Measurements from ENCODE around the gene FLOT2.
"Not testable (repeated sequence)": the region's sequence is repeated elsewhere in the genome, so short reads cannot be mapped to it uniquely, and the experiment has no call there.

FLOT2 gene

GRCh38 chr17:28881533-28882056 lies 15.9 kb downstream of the FLOT2 start:
- H3K36me3 ChIP-seq (ENCODE audit: control insufficient read depth, insufficient read depth, low read length) = peaks cover 71% of the 10 kb centered on the region
- no peak overlapping the region for H3K27ac ChIP-seq (ENCODE audit: low read depth, low read length, severe bottlenecking)
- no peaks in the 10 kb centered on the region for H3K9me3 ChIP-seq (ENCODE audit: control insufficient read depth, low read length)
- 92 to 95% methylated on average over 11 to 14 of the region's 17 CpGs for WGBS, 2 experiments (ENCODE audit: insufficient coverage in 2 of 2)
- H3K4me1 ChIP-seq (ENCODE audit: control insufficient read depth, insufficient read depth, low read length, poor library complexity, severe bottlenecking) = no peaks in the 10 kb centered on the region
- H3K4me3 ChIP-seq (ENCODE audit: extremely low read depth, insufficient read depth, low read length, poor library complexity, severe bottlenecking) = no peak overlapping the region

- 94 to 98% methylated on average over 8 of the region's 10 CpGs for WGBS, 2 experiments (ENCODE audit: insufficient coverage in 2 of 2)
- H3K4me3 ChIP-seq (ENCODE audit: extremely low read depth, insufficient read depth, low read length, poor library complexity, severe bottlenecking) = no peak overlapping the region
- H3K9me3 ChIP-seq (ENCODE audit: control insufficient read depth, low read length) = no peaks in the 10 kb centered on the region
- no peaks in the 10 kb centered on the region for H3K4me1 ChIP-seq (ENCODE audit: control insufficient read depth, insufficient read depth, low read length, poor library complexity, severe bottlenecking)
- H3K27ac ChIP-seq (ENCODE audit: low read depth, low read length, severe bottlenecking) = no peak overlapping the region
- peaks cover 64% of the 10 kb centered on the region for H3K36me3 ChIP-seq (ENCODE audit: control insufficient read depth, insufficient read depth, low read length)
Observed at GRCh38 chr17:28880572-28880945, 17.0 kb downstream of the FLOT2 start.

GRCh38 chr17:28879886-28880571 lies 17.5 kb downstream of the FLOT2 start:
- Histone ChIP-seq H3K27ac (ENCODE audit: low read depth, low read length, severe bottlenecking) (no peak overlapping the region), H3K36me3 (ENCODE audit: control insufficient read depth, insufficient read depth, low read length) (peaks cover 59% of the 10 kb centered on the region), H3K9me3 (ENCODE audit: control insufficient read depth, low read length) (no peaks in the 10 kb centered on the region), H3K4me1 (ENCODE audit: control insufficient read depth, insufficient read depth, low read length, poor library complexity, severe bottlenecking) (no peaks in the 10 kb centered on the region), H3K4me3 (ENCODE audit: extremely low read depth, insufficient read depth, low read length, poor library complexity, severe bottlenecking) (no peak overlapping the region)
- 75 to 85% methylated on average over 8 to 9 of the region's 9 CpGs for WGBS, 2 experiments (ENCODE audit: insufficient coverage in 2 of 2)

- H3K27ac ChIP-seq (ENCODE audit: low read depth, low read length, severe bottlenecking) = no peak overlapping the region
- WGBS, 2 experiments (ENCODE audit: insufficient coverage in 2 of 2) = 69 to 80% methylated on average over 2 to 3 of the region's 4 CpGs
- H3K4me3 ChIP-seq (ENCODE audit: extremely low read depth, insufficient read depth, low read length, poor library complexity, severe bottlenecking) = no peak overlapping the region
- H3K36me3 ChIP-seq (ENCODE audit: control insufficient read depth, insufficient read depth, low read length) = peaks cover 49% of the 10 kb centered on the region
- H3K9me3 ChIP-seq (ENCODE audit: control insufficient read depth, low read length) = no peaks in the 10 kb centered on the region
- no peaks in the 10 kb centered on the region for H3K4me1 ChIP-seq (ENCODE audit: control insufficient read depth, insufficient read depth, low read length, poor library complexity, severe bottlenecking)
Observed at GRCh38 chr17:28878981-28879380, 18.6 kb downstream of the FLOT2 start.

- Histone ChIP-seq H3K27ac (ENCODE audit: low read depth, low read length, severe bottlenecking) (no peak overlapping the region), H3K4me3 (ENCODE audit: extremely low read depth, insufficient read depth, low read length, poor library complexity, severe bottlenecking) (no peak overlapping the region), H3K9me3 (ENCODE audit: control insufficient read depth, low read length) (no peaks in the 10 kb centered on the region), H3K4me1 (ENCODE audit: control insufficient read depth, insufficient read depth, low read length, poor library complexity, severe bottlenecking) (no peaks in the 10 kb centered on the region), H3K36me3 (ENCODE audit: control insufficient read depth, insufficient read depth, low read length) (peaks cover 43% of the 10 kb centered on the region)
- WGBS, 2 experiments (ENCODE audit: insufficient coverage in 2 of 2) = 100% methylated on average over 1 of the region's 2 CpGs; no CpG with 5 or more reads in 1 of the 2 experiments
Observed at GRCh38 chr17:28878158-28878910, 19.2 kb downstream of the FLOT2 start.

- H3K27ac ChIP-seq (ENCODE audit: low read depth, low read length, severe bottlenecking); H3K4me3 ChIP-seq (ENCODE audit: extremely low read depth, insufficient read depth, low read length, poor library complexity, severe bottlenecking); H3K4me1 ChIP-seq (ENCODE audit: control insufficient read depth, insufficient read depth, low read length, poor library complexity, severe bottlenecking); H3K9me3 ChIP-seq (ENCODE audit: control insufficient read depth, low read length): not testable (repeated sequence)
- peaks cover 39% of the 10 kb centered on the region for H3K36me3 ChIP-seq (ENCODE audit: control insufficient read depth, insufficient read depth, low read length)
- WGBS, 2 experiments (ENCODE audit: insufficient coverage in 2 of 2) = 96% methylated on average over 6 of the region's 6 CpGs
Observed at GRCh38 chr17:28877150-28877711, 20.3 kb downstream of the FLOT2 start.

GRCh38 chr17:28875848-28876550 lies 21.5 kb downstream of the FLOT2 start:
- H3K4me1 ChIP-seq (ENCODE audit: control insufficient read depth, insufficient read depth, low read length, poor library complexity, severe bottlenecking) = no peaks in the 10 kb centered on the region
- no peaks in the 10 kb centered on the region for H3K9me3 ChIP-seq (ENCODE audit: control insufficient read depth, low read length)
- WGBS, 2 experiments (ENCODE audit: insufficient coverage in 2 of 2) = 83% methylated on average over 1 of the region's 1 CpG; no CpG with 5 or more reads in 1 of the 2 experiments
- H3K27ac ChIP-seq (ENCODE audit: low read depth, low read length, severe bottlenecking) = no peak overlapping the region
- peaks cover 26% of the 10 kb centered on the region for H3K36me3 ChIP-seq (ENCODE audit: control insufficient read depth, insufficient read depth, low read length)
- H3K4me3 ChIP-seq (ENCODE audit: extremely low read depth, insufficient read depth, low read length, poor library complexity, severe bottlenecking) = no peak overlapping the region

GRCh38 chr17:28874750-28875149 lies 22.8 kb downstream of the FLOT2 start:
- H3K36me3 ChIP-seq (ENCODE audit: control insufficient read depth, insufficient read depth, low read length) = peaks cover 14% of the 10 kb centered on the region
- WGBS, 2 experiments (ENCODE audit: insufficient coverage in 2 of 2) = no CpG with 5 or more reads among the region's 3 CpGs
- no peaks in the 10 kb centered on the region for H3K9me3 ChIP-seq (ENCODE audit: control insufficient read depth, low read length)
- H3K4me3 ChIP-seq (ENCODE audit: extremely low read depth, insufficient read depth, low read length, poor library complexity, severe bottlenecking) = no peak overlapping the region
- no peaks in the 10 kb centered on the region for H3K4me1 ChIP-seq (ENCODE audit: control insufficient read depth, insufficient read depth, low read length, poor library complexity, severe bottlenecking)
- H3K27ac ChIP-seq (ENCODE audit: low read depth, low read length, severe bottlenecking) = no peak overlapping the region

- Histone ChIP-seq H3K4me1 (ENCODE audit: control insufficient read depth, insufficient read depth, low read length, poor library complexity, severe bottlenecking) (no peaks in the 10 kb centered on the region), H3K4me3 (ENCODE audit: extremely low read depth, insufficient read depth, low read length, poor library complexity, severe bottlenecking) (no peak overlapping the region), H3K9me3 (ENCODE audit: control insufficient read depth, low read length) (no peaks in the 10 kb centered on the region), H3K27ac (ENCODE audit: low read depth, low read length, severe bottlenecking) (no peak overlapping the region), H3K36me3 (ENCODE audit: control insufficient read depth, insufficient read depth, low read length) (peaks cover 5% of the 10 kb centered on the region)
- WGBS, 2 experiments (ENCODE audit: insufficient coverage in 2 of 2) = 83 to 88% methylated on average over 2 to 5 of the region's 7 CpGs
Observed at GRCh38 chr17:28873839-28874238, 23.7 kb downstream of the FLOT2 start.

- no peak overlapping the region for H3K4me3 ChIP-seq (ENCODE audit: extremely low read depth, insufficient read depth, low read length, poor library complexity, severe bottlenecking)
- H3K27ac ChIP-seq (ENCODE audit: low read depth, low read length, severe bottlenecking) = no peak overlapping the region
- no peaks in the 10 kb centered on the region for H3K36me3 ChIP-seq (ENCODE audit: control insufficient read depth, insufficient read depth, low read length)
- 97 to 98% methylated on average over 4 to 5 of the region's 6 CpGs for WGBS, 2 experiments (ENCODE audit: insufficient coverage in 2 of 2)
- H3K4me1 ChIP-seq (ENCODE audit: control insufficient read depth, insufficient read depth, low read length, poor library complexity, severe bottlenecking) = no peaks in the 10 kb centered on the region
- H3K9me3 ChIP-seq (ENCODE audit: control insufficient read depth, low read length) = no peaks in the 10 kb centered on the region
Observed at GRCh38 chr17:28871056-28871579, 26.4 kb downstream of the FLOT2 start.
